ENCODE results near the gene TMEM269.

The TMEM269 gene

DNA sequence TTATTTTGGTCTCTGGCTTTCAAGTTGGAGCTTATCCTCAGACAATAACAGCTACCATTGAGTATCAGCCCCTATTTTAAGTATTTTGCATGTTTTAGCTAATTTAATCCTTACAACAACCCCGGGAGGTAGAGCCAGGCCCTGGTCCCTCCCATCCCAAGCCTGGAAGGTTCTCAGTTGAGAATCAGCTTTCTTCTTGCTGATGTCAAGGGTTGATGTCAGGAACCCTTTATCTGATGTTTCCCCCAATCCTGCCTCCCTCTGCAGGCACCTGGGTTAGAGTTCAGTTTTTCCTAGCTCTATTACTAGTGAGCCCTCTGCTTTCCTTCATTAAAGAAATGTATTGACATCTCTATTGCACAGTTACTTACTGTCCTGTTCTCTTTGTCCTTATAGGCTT is 36.0 kb downstream of the TMEM269 start:
- Histone ChIP-seq H3K4me1 (ENCODE audit: insufficient read depth, poor library complexity, severe bottlenecking) (peaks cover 8% of the 10 kb centered on the region), H3K36me3 (ENCODE audit: low read depth) (no peaks in the 10 kb centered on the region), H3K4me3 (ENCODE audit: severe bottlenecking) (no peak overlapping the region), H3K27ac (ENCODE audit: poor library complexity, severe bottlenecking) (no peak overlapping the region), H3K9me3 (ENCODE audit: severe bottlenecking) (no peaks in the 10 kb centered on the region), H3K27me3 (ENCODE audit: insufficient read depth, poor library complexity, severe bottlenecking) (no peaks in the 10 kb centered on the region)
- ATAC-seq (ENCODE audit: low read depth) (no peak), DNase-seq (ENCODE audit: low spot score) (no peak)
- TF ChIP-seq, protein P1, sequence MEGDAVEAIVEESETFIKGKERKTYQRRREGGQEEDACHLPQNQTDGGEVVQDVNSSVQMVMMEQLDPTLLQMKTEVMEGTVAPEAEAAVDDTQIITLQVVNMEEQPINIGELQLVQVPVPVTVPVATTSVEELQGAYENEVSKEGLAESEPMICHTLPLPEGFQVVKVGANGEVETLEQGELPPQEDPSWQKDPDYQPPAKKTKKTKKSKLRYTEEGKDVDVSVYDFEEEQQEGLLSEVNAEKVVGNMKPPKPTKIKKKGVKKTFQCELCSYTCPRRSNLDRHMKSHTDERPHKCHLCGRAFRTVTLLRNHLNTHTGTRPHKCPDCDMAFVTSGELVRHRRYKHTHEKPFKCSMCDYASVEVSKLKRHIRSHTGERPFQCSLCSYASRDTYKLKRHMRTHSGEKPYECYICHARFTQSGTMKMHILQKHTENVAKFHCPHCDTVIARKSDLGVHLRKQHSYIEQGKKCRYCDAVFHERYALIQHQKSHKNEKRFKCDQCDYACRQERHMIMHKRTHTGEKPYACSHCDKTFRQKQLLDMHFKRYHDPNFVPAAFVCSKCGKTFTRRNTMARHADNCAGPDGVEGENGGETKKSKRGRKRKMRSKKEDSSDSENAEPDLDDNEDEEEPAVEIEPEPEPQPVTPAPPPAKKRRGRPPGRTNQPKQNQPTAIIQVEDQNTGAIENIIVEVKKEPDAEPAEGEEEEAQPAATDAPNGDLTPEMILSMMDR (IDR thresholded peaks at IDR 0.05; ENCODE audit: poor library complexity, severe bottlenecking): no peak

DNA sequence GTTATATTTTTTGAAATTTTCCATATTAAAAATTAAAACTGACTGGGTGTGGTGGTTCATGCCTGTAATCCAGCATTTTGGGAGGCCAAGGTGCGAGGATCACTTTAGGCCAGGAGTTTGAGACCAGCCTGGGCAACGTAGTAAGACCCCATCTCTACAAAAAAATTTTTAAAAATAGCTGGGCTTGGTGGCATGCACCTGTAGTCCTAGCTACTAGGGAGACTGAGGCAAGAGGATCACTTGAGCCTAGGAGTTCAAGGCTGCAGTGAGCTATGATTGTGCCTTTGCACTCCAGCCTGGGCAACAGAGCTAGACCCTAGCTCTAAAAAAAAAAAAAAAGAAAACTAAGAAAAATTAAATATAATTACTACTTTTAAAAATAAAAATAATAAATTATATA is 36.9 kb downstream of the TMEM269 start:
- Histone ChIP-seq H3K9me3 (ENCODE audit: severe bottlenecking) (no peaks in the 10 kb centered on the region), H3K27ac (ENCODE audit: poor library complexity, severe bottlenecking) (no peak overlapping the region), H3K4me1 (ENCODE audit: insufficient read depth, poor library complexity, severe bottlenecking) (peaks cover 3% of the 10 kb centered on the region), H3K27me3 (ENCODE audit: insufficient read depth, poor library complexity, severe bottlenecking) (no peaks in the 10 kb centered on the region), H3K4me3 (ENCODE audit: severe bottlenecking) (no peak overlapping the region), H3K36me3 (ENCODE audit: low read depth) (no peaks in the 10 kb centered on the region)
- no peak for DNase-seq (ENCODE audit: low spot score)
- no peak for ATAC-seq (ENCODE audit: low read depth)
- TF ChIP-seq, protein P1 (IDR thresholded peaks at IDR 0.05; ENCODE audit: poor library complexity, severe bottlenecking): no peak

DNA sequence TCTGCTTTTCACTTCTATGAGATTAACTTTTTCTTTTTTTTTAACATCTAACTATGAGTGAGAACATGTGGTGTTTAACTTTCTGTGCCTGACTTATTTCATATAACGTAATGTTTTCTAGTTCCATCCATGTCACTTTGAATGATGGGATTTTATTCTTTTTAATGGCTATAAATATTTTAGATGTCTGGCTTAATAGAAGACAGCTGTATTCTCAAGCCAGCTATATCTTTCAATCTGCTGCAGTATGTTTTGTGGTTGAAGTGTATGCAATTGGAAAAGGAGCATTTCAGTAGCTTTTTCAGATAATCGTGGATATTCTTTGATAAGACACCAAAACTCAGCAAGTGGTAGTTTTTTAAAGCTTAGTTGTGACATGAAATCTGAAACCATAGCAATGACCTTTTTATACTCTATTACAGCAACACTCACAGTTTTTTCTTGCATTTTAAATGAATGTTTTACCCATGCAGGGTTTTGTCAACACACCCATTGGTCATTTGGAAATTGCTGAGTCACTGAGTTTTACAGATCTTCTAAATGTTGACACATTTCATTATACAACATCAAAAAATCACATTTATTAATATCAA is 38.1 kb downstream of the TMEM269 start:
- Histone ChIP-seq H3K4me3 (ENCODE audit: severe bottlenecking) (no peak overlapping the region), H3K36me3 (ENCODE audit: low read depth) (no peaks in the 10 kb centered on the region), H3K9me3 (ENCODE audit: severe bottlenecking) (no peaks in the 10 kb centered on the region), H3K4me1 (ENCODE audit: insufficient read depth, poor library complexity, severe bottlenecking) (no peaks in the 10 kb centered on the region), H3K27me3 (ENCODE audit: insufficient read depth, poor library complexity, severe bottlenecking) (no peaks in the 10 kb centered on the region), H3K27ac (ENCODE audit: poor library complexity, severe bottlenecking) (no peak overlapping the region)
- TF ChIP-seq, protein P1 (IDR thresholded peaks at IDR 0.05; ENCODE audit: poor library complexity, severe bottlenecking): no peak
- no peak for ATAC-seq (ENCODE audit: low read depth)
- DNase-seq (ENCODE audit: low spot score): no peak

DNA sequence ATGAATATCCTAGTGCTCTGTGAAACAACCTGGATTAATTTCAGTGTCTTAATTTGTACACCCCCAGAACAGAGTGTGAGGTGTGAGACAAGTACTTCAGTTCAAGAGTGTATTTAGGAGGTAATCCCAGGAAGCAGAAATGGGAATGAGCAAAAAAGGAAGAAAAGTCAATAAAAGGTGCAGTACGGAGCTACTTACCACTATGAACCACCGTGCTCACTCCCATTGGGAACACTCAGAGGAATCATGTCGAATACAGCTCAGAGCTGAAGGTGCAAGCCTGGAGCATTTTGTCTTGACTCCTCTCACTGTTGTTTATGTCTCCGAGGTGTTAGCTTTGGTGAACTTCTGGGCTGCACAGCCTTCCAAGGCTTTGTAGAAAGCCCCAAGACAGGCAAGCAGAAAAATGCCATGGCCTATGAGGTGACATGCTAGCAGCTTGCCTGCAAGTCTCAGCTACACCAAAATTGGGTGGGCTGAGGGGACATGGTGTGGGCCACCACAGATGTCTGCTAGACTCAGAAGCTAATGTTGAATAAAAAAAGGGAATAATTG is 39.8 kb downstream of the TMEM269 start:
- Histone ChIP-seq H3K4me1 (ENCODE audit: insufficient read depth, poor library complexity, severe bottlenecking) (no peaks in the 10 kb centered on the region), H3K36me3 (ENCODE audit: low read depth) (no peaks in the 10 kb centered on the region), H3K9me3 (ENCODE audit: severe bottlenecking) (no peaks in the 10 kb centered on the region), H3K27ac (ENCODE audit: poor library complexity, severe bottlenecking) (no peak overlapping the region), H3K4me3 (ENCODE audit: severe bottlenecking) (no peak overlapping the region), H3K27me3 (ENCODE audit: insufficient read depth, poor library complexity, severe bottlenecking) (no peaks in the 10 kb centered on the region)
- DNase-seq (ENCODE audit: low spot score) (no peak), ATAC-seq (ENCODE audit: low read depth) (no peak)
- TF ChIP-seq, protein P1 (IDR thresholded peaks at IDR 0.05; ENCODE audit: poor library complexity, severe bottlenecking): no peak

Data from RWPE2 (cell line).